GM18498 (cell line): ENCODE data around the gene ESR1.

ENCODE experiments used
- ATAC-seq: cut with Tn5 transposase; IDR thresholded peaks from one replicate; pipeline ENCODE4 v1.9.1; 2021; ENCODE audit warnings: mild to moderate bottlenecking, moderate library complexity; ENCODE audit not compliant: unreplicated experiment

The ESR1 gene

DNA sequence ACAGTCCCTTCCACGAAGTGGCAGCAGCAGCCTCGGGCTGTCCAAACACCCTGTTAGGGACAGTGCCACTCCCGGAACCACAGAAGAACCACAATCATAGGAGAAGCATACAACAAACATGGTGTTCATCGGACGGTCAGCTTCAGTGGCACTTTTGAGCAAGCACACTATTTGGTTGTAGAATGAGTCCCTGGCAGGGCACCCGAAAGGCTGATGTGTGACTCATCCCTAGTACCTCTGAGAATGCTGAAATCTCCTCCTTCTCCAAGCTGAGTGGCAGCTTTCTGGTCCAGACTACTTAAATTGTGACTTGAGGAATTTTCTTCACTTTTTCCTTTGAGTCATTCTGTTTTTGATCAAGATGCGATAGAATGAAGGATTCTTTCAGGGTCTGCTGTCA lies 282.5 kb downstream of the ESR1 start:
- ATAC-seq, result no peak

DNA sequence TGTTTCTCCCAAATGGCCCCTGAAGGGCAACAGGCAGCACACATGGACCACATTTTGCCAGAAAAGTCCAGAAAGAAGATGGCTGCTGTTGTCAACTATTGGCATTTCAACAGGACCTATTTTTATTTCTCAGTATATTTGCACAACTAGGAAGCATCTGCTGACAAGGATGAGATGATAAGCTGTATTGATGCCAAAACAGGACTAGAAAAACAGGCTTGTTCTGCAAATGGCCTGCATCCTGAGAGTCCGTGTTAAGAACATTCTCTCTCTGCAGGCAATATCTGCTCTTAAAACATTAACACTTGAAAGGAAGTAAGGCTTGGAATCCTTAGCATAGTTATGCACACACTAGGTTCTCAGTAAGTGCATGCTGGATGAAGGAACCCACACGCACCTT lies 283.7 kb downstream of the ESR1 start:
- no peak for ATAC-seq

DNA sequence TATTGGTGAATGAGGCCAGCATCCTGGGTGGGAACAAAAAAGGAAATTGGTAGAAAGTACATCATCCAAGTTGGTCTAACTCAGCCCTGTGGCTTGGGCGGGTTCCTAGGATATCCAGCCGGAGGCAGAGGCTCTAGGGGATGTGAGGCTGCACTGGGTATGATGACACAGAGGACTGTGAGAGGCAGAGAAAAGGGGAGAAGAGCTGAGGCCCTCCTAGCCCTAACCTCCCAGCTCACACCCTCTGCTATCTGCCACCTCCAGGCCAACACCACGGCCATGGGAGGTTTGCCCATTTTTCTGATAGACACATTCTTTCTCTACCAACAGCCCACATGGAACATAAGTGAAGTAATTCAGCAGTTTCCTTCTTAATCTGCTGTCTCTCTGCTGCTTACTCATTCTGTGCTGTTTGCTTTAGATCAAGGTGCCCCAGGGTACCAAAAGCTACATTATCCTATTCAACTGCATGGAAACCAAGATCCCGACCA lies 284.4 kb downstream of the ESR1 start:
- ATAC-seq, result no peak

DNA sequence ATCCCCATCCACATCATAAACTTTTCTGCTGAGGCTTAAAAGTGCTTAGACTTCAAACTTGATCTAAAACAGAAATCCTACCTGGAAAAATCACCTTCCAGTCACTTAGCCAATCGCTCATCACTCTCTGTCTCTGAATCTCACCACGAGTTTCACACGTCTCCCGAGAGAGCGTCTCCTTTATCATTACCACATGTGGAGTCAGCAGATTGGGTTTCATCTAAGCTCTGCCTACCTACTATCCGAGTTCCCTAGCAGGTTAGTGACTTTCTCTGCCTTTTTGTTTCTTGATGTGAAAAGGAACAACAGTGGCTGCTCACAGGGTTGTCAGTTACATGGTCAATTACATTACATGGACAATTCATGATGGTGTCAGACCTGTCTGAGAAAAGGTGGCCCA lies 286.2 kb downstream of the ESR1 start:
- no peak for ATAC-seq

DNA sequence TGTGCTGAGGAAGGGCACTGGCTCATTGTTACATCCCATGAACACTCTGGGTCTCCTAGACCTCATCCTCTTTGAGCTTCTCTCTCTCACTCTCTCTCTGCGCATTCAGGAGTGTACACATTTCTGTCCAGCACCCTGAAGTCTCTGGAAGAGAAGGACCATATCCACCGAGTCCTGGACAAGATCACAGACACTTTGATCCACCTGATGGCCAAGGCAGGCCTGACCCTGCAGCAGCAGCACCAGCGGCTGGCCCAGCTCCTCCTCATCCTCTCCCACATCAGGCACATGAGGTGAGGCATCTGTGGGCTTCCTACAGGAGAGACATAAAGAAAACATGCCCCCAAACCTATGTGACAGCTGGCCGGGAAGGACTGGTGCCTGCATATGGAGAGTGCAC lies 286.8 kb downstream of the ESR1 start:
- ATAC-seq, result no peak

DNA sequence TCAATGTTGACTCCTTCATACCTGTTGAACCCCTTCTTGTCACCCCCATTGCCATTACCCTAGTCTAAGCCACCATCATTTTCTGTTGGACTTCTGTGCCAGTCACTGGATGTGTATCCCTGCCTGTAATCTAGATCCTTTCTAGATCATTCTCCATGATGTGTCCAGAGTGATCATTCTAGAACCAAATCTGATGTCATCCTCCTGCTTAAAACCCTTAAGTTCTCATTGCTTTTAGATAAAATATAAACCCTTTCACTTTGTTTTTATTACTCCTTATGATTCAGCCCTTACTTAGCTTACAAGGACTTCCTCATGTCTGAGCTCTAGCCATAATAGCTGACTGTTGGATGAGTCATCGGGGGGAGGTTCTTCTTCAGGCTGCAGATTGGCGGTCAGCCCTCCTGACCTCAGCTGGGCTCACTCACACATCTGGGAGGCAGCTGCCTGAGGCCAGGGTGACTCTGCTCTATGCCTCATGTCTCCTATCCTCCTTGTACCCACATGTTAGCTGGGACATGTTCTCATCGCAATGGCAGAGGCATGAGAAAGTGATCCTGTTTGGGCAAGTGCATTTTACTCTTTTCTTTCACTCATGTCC lies 287.6 kb downstream of the ESR1 start:
- no peak for ATAC-seq

DNA sequence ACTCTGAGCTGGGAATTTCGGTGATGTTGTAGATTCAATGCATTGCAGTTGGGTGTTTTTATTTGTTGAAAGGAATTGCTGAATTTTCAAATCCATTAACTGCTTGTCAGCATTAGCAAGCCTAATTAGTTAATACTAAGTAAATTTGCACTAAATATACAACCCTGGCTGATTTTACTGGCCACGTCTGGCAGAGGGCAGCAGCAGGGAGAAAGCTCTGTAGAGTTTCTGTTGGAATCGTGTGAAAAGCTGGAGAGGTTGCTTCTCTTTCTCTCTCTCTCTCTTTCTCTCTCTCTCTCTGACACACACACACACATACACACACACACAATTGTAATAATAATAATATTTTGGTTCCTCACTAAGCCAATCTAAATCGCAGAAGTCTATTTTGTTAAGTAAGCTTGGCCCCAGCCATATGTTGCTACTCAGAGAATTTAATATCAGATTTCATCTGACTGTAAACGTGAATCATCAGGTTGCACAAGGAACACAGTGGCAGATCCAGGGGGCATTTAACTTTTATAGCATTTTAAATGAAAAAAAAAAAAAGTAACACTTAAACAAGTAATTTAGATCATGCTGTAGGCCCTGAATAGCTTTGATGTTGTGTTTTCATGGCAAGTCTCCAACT lies 289.5 kb downstream of the ESR1 start:
- no peak for ATAC-seq

DNA sequence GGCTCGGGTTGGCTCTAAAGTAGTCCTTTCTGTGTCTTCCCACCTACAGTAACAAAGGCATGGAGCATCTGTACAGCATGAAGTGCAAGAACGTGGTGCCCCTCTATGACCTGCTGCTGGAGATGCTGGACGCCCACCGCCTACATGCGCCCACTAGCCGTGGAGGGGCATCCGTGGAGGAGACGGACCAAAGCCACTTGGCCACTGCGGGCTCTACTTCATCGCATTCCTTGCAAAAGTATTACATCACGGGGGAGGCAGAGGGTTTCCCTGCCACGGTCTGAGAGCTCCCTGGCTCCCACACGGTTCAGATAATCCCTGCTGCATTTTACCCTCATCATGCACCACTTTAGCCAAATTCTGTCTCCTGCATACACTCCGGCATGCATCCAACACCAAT lies 291.2 kb downstream of the ESR1 start:
- no peak for ATAC-seq

DNA sequence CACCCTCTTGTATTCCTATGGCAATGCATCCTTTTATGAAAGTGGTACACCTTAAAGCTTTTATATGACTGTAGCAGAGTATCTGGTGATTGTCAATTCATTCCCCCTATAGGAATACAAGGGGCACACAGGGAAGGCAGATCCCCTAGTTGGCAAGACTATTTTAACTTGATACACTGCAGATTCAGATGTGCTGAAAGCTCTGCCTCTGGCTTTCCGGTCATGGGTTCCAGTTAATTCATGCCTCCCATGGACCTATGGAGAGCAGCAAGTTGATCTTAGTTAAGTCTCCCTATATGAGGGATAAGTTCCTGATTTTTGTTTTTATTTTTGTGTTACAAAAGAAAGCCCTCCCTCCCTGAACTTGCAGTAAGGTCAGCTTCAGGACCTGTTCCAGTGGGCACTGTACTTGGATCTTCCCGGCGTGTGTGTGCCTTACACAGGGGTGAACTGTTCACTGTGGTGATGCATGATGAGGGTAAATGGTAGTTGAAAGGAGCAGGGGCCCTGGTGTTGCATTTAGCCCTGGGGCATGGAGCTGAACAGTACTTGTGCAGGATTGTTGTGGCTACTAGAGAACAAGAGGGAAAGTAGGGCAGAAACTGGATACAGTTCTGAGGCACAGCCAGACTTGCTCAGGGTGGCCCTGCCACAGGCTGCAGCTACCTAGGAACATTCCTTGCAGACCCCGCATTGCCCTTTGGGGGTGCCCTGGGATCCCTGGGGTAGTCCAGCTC lies 292.1 kb downstream of the ESR1 start:
- ATAC-seq, result no peak

DNA sequence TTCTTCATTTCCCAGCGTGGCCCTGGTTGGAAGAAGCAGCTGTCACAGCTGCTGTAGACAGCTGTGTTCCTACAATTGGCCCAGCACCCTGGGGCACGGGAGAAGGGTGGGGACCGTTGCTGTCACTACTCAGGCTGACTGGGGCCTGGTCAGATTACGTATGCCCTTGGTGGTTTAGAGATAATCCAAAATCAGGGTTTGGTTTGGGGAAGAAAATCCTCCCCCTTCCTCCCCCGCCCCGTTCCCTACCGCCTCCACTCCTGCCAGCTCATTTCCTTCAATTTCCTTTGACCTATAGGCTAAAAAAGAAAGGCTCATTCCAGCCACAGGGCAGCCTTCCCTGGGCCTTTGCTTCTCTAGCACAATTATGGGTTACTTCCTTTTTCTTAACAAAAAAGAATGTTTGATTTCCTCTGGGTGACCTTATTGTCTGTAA lies 292.7 kb downstream of the ESR1 start:
- no peak for ATAC-seq

DNA sequence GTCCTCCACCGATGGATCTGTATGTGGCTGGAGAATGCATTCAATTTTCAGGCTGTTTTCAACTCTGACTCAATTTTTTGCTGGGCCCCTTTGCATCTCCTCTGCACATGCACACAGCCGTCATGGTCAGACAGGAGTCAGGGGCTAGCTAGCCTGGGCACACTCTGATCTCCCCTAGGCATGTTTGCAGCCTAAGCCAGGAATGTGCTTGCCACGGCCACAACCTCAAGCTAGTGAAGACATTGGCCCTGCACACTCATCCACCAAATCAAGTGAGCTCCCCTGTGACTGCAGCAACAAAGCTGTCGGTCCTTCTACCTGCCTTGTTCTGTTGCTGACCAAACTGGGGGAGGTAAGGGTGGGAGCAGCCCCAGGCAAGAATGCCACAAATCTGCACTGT lies 300.5 kb downstream of the ESR1 start:
- ATAC-seq, result no peak

DNA sequence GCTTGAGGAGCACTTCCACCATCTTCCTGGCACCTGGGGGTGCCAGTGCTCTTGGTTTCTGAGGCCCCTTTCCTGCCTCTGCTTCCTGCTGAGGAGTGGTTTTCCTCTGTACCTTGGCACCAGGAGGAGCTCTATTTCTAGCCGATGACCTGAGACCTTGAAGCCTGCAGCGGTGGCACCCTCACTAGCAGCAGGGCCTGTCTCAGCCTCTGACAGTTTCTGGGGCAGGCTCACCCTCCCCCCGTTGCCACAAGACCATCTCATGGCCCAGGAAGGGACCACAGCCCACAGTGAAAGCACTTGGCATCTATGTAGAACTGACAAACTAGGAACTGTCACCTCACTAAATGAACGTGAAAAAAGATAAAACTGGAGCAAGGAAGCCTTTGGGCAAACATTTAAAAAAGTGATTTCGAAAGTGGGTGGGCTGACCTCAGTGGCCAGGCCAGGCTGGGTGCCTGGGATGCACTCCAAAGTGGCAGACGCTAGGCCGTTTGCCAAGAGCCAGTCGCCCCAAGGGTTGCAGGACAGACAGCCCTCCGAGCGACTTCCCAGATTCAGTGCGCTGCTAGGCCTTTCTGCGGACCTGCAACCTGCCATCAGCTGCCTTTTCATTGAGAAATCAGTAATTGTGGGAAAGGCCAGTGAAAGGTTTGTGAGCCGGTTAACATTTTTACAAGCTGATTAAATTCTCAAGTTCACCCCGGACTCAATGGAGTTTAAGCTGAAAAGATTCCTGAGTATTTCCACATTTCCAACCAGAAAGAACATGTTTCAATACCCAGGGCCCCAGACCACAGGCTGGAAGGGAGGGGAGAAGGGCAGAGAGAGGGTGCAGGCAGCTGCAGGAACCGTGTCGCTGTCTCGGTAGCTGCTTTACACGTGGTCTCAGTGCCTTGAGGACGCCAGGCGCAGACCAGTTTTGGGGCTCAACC lies 303.7 kb downstream of the ESR1 start:
- no peak for ATAC-seq

DNA sequence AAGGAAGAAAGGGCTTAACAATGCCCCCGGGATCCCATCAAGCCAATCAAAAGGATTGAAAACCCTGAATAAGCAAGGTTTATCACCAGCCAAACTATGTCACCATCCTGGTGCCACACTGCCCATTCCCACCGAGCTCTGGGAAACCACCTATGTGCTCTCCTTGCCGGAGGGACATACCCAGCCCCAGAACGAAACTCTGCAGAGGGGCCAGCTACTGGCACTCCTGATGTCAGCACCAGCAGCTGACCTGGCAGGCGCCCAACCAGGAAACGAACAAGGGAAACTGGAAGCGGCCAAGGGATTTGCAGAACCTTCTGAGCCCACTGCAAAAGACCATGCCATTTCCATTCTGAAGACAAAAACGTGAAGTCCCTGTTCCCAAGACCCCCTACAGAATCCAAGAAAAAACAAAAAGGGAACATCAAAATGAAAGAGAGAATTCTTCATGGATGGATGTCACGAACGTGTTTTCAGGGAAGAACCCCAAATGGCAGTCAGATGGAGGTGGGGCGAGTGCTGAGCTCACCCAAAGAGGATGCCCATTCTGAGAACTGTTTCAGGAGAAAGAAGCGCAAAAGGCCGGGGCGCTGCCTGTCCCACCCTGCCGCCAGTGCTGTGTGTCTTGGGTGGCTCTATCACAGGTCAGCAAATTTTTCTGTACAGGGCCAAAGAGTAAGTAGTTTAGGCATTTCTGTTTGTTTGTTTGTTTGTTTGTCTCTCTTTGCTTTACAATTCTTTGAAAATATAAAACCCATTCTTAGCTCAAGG lies 305.2 kb downstream of the ESR1 start:
- ATAC-seq, result no peak

DNA sequence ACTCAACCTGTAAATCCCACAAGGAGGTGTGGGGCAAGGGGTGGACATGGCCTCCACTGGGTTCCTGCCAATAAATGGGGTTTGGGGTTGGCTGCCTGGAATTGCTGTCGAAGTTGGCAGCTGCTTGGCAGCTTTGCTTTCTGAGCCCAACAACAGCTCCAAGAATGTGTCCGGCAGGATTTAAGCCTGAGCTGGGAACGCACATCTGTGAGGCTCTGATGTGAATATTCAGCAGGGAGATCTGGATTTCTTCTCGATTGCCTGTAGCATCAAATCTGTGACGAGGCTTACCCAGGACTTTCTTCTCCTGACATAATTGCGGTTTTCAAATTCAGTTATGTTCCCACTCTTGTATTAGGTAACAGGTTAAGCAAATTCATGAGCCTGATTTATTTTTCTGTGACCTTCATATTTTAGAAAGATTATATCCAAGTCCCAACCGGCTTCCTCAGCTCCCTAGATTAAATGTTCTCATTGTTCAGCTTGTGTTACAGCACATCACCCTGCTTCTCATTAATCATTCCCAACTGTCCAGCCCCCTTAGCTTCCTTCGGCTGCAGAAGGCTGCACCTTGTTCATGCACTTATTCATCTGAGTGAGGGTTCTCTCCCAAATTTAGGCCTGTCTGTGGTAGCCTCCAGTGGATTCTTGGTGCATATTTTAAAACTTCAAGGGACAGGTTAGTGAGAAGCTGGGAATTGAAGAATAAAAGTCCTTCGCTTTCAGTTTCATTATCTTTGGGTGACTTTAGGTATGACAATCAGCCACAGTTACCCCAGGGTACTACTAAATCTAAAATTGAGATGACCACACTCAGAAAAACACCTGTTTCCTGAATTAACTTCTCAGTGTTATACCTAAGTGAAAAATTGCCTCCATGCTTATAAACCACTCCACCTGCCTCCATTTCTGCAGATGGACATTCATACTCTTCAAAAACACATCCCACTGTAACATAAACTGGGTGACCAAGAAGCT lies 310.0 kb downstream of the ESR1 start:
- peak; percentile 79 for ATAC-seq

DNA sequence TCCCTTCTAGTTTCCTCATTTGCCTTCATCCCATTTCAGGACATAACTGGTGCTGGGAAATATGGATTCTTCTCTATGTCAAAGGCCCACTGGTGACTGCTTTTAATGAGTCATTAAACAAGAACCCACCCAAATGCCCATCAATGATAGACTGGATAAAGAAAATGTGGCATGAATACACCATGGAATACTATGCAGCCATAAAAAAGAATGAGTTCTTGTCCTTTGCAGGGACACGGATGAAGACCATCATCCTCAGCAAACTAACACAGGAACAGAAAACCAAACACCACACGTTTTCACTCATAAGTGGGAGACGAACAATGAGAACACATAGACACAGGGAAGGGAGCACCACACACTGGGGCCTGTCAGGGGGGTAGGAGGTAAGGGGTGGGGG lies 310.7 kb downstream of the ESR1 start:
- ATAC-seq, result no peak

DNA sequence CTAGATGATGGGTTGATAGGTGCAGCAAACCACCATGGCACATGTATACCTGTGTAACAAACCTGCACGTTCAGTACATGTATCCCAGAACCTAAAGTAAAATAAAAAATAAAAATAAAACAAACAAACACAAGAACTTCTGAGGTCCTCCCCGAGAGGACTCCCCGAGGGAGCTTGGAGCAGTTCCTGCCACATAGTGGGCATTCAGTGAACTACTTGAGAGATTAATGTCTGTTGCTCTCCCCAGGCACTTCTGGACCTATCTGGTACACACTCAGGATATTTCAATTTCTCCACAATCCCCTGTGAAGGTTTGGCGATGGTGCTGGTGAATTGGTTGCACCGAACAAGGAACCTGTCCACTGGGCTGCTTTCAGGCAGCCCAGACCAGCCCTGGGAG lies 311.2 kb downstream of the ESR1 start:
- ATAC-seq, result no peak

DNA sequence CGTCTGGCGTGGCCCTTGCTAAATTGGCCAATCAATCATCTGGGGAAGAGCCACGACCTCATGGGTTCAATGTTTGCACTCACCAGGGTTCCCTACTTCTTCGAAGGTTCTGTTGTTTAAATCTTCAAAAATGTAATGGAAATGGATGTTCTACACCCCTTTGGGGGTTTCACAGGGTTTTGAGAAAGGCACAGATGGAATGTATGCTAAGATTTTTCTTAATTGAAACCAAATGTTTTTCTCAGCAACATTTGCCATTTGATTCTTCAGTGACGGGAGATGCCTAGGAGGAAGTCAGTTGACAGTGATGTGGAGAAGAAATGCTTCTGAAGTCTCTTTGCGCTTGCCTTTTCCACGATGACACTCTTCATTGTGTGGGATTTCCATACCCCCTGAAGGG lies 312.3 kb downstream of the ESR1 start:
- ATAC-seq, result no peak

DNA sequence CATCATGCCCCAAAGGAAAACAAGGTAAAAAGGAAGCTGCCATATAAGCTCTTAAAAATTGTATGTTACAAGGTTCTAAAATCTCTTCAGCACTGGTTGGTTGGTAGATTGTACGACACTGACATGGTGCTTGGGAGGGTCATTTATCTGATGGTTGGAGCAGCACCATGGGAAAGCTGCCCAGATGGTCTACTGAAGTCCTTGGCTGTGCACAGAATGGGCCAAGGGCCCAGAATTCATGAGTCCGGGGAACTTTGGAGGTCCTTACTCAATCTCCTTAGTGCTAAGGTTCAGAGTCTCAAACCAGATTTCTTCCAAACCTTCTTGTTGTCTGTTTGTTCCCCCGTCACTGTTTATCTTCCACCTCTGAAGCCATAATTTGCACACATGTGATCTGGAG lies 314.4 kb downstream of the ESR1 start:
- ATAC-seq, result no peak

DNA sequence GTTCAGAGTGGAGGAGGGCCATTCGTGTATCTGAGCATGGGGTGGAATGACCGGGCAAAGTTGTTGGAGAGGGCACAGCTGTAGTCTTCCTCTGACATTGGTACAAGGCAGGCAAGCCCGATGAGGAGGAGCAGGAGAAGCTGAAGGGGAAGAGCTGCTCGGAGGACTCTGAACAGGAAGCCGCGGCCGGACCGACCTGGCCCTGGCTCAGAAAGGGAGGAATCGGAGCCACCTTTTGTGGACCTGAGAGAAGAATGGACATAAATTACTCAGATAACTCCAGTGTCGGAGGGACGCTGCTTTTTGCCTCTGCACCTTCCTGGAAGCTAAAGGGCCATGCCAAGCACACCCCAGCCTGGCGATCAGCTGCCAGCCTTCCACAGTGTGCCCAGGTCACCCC lies 315.0 kb downstream of the ESR1 start:
- no peak for ATAC-seq
